ENCODE results near the gene MYNN.
A peak's percentile ranks its signal among the peaks of the same experiment; 100 is the strongest.

The MYNN gene

GRCh38 chr3:169774186-169774585 lies 990 bp downstream of the MYNN start:
- no peak overlapping the region for H3K27ac ChIP-seq (ENCODE audit: low read length, poor library complexity, severe bottlenecking)
- H2AFZ ChIP-seq (ENCODE audit: low read depth, low read length), result no peak overlapping the region
- no peak overlapping the region for H2AK5ac ChIP-seq (ENCODE audit: low read length, severe bottlenecking)
- H3K9me3 ChIP-seq (ENCODE audit: control insufficient read depth, low read length), result no peaks in the 10 kb centered on the region
- peak overlapping the region; percentile 76 for H3K4me2 ChIP-seq (ENCODE audit: low read length, poor library complexity, severe bottlenecking)
- no peaks in the 10 kb centered on the region for H3K27me3 ChIP-seq (ENCODE audit: control insufficient read depth in 1 of 2, insufficient read depth in 1 of 2, low read length in 2 of 2)
- no peak overlapping the region for H2BK5ac ChIP-seq (ENCODE audit: low read depth, low read length, poor library complexity, severe bottlenecking)
- peaks cover 13% of the 10 kb centered on the region for H3K79me1 ChIP-seq (replicated peaks; ENCODE audit: low read length, poor library complexity, severe bottlenecking)
- H3K18ac ChIP-seq (ENCODE audit: low read depth in 1 of 2, low read length in 2 of 2), result no peak overlapping the region
- H3K14ac ChIP-seq (ENCODE audit: low read length in 2 of 2), result no peak overlapping the region
- no peak overlapping the region for H4K91ac ChIP-seq (ENCODE audit: low read length)
- no peak for DNase-seq
- no peak overlapping the region for H2BK12ac ChIP-seq (ENCODE audit: low read length in 2 of 2)
- peak overlapping the region; percentile 98 for H3K9ac ChIP-seq (ENCODE audit: low read length)
- H3K36me3 ChIP-seq (ENCODE audit: control insufficient read depth in 1 of 2, insufficient read depth in 2 of 2, low read depth in 1 of 2, low read length in 2 of 2), result peaks cover 6 to 50% of the 10 kb centered on the region in 2 experiments
- no peak overlapping the region for H2BK120ac ChIP-seq (ENCODE audit: low read depth, low read length)
- no peak overlapping the region for H4K8ac ChIP-seq (ENCODE audit: low read length)
- H3K23ac ChIP-seq (ENCODE audit: low read length in 2 of 2), result no peak overlapping the region
- no peak overlapping the region for H3K4ac ChIP-seq (ENCODE audit: low read depth in 1 of 2, low read length in 2 of 2)
- 82% methylated on average over 4 of the region's 5 CpGs for WGBS
- peak overlapping the region in 1 of 2 experiments; percentile 97 for H3K4me3 ChIP-seq (ENCODE audit: insufficient read depth in 1 of 2, low read depth in 1 of 2, low read length in 2 of 2)
- peaks cover 1% of the 10 kb centered on the region for H3K4me1 ChIP-seq (ENCODE audit: control insufficient read depth, insufficient read depth, low read depth, low read length)
- H2BK15ac ChIP-seq (ENCODE audit: low read depth, poor library complexity, severe bottlenecking), result no peak overlapping the region

DNA sequence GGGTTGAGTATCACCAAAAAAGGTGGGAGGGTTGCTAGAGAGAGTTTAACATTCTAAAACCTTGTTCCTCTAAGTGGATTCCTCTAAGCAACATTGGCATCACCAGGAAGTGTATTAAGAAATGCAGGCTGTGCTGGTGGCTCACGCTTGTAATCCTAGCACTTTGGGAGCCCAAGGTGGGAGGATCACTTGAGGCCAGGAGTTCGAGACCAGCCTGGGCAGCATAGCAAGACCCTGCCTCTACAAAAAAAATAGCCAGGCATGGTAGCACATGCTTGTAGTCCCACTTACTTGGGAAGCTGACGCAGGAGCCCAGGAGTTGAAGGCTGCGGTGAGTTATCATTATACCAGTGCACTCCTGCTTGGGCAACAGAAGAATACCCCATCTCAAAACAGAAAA lies 4.6 kb downstream of the MYNN start:
- no peak overlapping the region for H4K8ac ChIP-seq (ENCODE audit: low read length)
- H3K4me3 ChIP-seq (ENCODE audit: insufficient read depth in 1 of 2, low read depth in 1 of 2, low read length in 2 of 2), result no peak overlapping the region
- H3K27ac ChIP-seq (ENCODE audit: low read length, poor library complexity, severe bottlenecking), result no peak overlapping the region
- DNase-seq, result no peak
- no peak overlapping the region for H2BK12ac ChIP-seq (ENCODE audit: low read length in 2 of 2)
- H2BK120ac ChIP-seq (ENCODE audit: low read depth, low read length), result no peak overlapping the region
- H3K23ac ChIP-seq (ENCODE audit: low read length in 2 of 2), result no peak overlapping the region
- no peaks in the 10 kb centered on the region for H3K9me3 ChIP-seq (ENCODE audit: control insufficient read depth, low read length)
- H3K36me3 ChIP-seq (ENCODE audit: control insufficient read depth in 1 of 2, insufficient read depth in 2 of 2, low read depth in 1 of 2, low read length in 2 of 2), result peaks cover 10 to 86% of the 10 kb centered on the region in 2 experiments
- H3K14ac ChIP-seq (ENCODE audit: low read length in 2 of 2), result no peak overlapping the region
- no peaks in the 10 kb centered on the region for H3K4me1 ChIP-seq (ENCODE audit: control insufficient read depth, insufficient read depth, low read depth, low read length)
- H2BK5ac ChIP-seq (ENCODE audit: low read depth, low read length, poor library complexity, severe bottlenecking), result peak overlapping the region; percentile 54
- no peak overlapping the region for H3K9ac ChIP-seq (ENCODE audit: low read length)
- H2AK5ac ChIP-seq (ENCODE audit: low read length, severe bottlenecking), result no peak overlapping the region
- no peaks in the 10 kb centered on the region for H3K27me3 ChIP-seq (ENCODE audit: control insufficient read depth in 1 of 2, insufficient read depth in 1 of 2, low read length in 2 of 2)
- H4K91ac ChIP-seq (ENCODE audit: low read length), result no peak overlapping the region
- H3K18ac ChIP-seq (ENCODE audit: low read depth in 1 of 2, low read length in 2 of 2), result no peak overlapping the region
- H2BK15ac ChIP-seq (ENCODE audit: low read depth, poor library complexity, severe bottlenecking), result no peak overlapping the region
- no peak overlapping the region for H2AFZ ChIP-seq (ENCODE audit: low read depth, low read length)
- peaks cover 28% of the 10 kb centered on the region for H3K79me1 ChIP-seq (replicated peaks; ENCODE audit: low read length, poor library complexity, severe bottlenecking)
- 84% methylated on average over 4 of the region's 4 CpGs for WGBS
- H3K4me2 ChIP-seq (ENCODE audit: low read length, poor library complexity, severe bottlenecking), result no peak overlapping the region
- H3K4ac ChIP-seq (ENCODE audit: low read depth in 1 of 2, low read length in 2 of 2), result no peak overlapping the region

GRCh38 chr3:169780742-169781141 lies 7.5 kb downstream of the MYNN start:
- no peak overlapping the region for H3K18ac ChIP-seq (ENCODE audit: low read depth in 1 of 2, low read length in 2 of 2)
- 94% methylated on average over 2 of the region's 2 CpGs for WGBS

DNA sequence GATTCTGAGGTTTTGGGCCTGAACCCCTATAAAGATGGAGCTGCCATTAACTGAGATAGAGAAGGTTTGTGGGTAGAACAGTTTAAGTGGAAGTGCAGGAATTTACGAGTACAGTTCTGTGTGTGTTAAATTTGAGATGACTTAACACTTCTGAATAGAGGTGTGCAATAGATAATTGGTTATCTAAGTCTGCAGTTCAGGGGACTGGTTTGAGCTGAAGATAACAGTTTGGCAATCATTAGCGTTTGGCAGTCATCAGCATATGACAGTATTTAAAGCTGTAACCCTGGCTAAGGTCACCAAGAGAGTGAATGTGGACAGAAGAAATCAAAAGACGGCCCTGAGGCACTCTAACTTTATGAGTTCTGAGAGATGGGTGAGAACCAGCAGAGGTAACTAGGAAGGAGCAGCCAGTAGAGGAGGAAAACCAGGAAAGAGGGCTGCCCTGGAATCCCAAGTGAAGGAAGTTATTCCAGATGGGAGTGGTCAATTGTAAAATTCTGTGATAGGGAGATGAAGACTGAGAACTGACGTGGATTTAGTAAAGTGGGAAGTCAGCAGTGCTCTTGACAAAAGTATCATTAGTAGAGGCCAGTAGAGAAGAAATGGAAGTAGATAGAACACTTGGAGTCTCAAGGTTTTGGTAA lies 8.1 kb downstream of the MYNN start:
- Histone ChIP-seq H2BK120ac (ENCODE audit: low read depth, low read length) (no peak overlapping the region), H3K9ac (ENCODE audit: low read length) (no peak overlapping the region), H4K91ac (ENCODE audit: low read length) (no peak overlapping the region), H2BK12ac (ENCODE audit: low read length in 2 of 2) (no peak overlapping the region), H4K8ac (ENCODE audit: low read length) (no peak overlapping the region), H3K79me1 (replicated peaks; ENCODE audit: low read length, poor library complexity, severe bottlenecking) (peaks cover 30% of the 10 kb centered on the region), H2AK5ac (ENCODE audit: low read length, severe bottlenecking) (no peak overlapping the region), H3K4me2 (ENCODE audit: low read length, poor library complexity, severe bottlenecking) (no peak overlapping the region), H3K18ac (ENCODE audit: low read depth in 1 of 2, low read length in 2 of 2) (no peak overlapping the region), H3K9me3 (ENCODE audit: control insufficient read depth, low read length) (no peaks in the 10 kb centered on the region), H3K27me3 (ENCODE audit: control insufficient read depth in 1 of 2, insufficient read depth in 1 of 2, low read length in 2 of 2) (no peaks in the 10 kb centered on the region), H3K14ac (ENCODE audit: low read length in 2 of 2) (no peak overlapping the region), H3K4me3 (ENCODE audit: insufficient read depth in 1 of 2, low read depth in 1 of 2, low read length in 2 of 2) (no peak overlapping the region), H2BK5ac (ENCODE audit: low read depth, low read length, poor library complexity, severe bottlenecking) (no peak overlapping the region), H3K4me1 (ENCODE audit: control insufficient read depth, insufficient read depth, low read depth, low read length) (no peaks in the 10 kb centered on the region), H3K23ac (ENCODE audit: low read length in 2 of 2) (no peak overlapping the region), H3K4ac (ENCODE audit: low read depth in 1 of 2, low read length in 2 of 2) (no peak overlapping the region), H3K36me3 (ENCODE audit: control insufficient read depth in 1 of 2, insufficient read depth in 2 of 2, low read depth in 1 of 2, low read length in 2 of 2) (peaks cover 10 to 99% of the 10 kb centered on the region in 2 experiments), H2AFZ (ENCODE audit: low read depth, low read length) (no peak overlapping the region), H2BK15ac (ENCODE audit: low read depth, poor library complexity, severe bottlenecking) (no peak overlapping the region), H3K27ac (ENCODE audit: low read length, poor library complexity, severe bottlenecking) (no peak overlapping the region)
- no peak for DNase-seq
- WGBS, result 90% methylated on average over 4 of the region's 4 CpGs

More at GRCh38 chr3:169780742-169781141, 7.5 kb downstream of the MYNN start:
- Histone ChIP-seq H3K4me2 (ENCODE audit: low read length, poor library complexity, severe bottlenecking) (no peak overlapping the region), H2BK120ac (ENCODE audit: low read depth, low read length) (no peak overlapping the region), H3K27me3 (ENCODE audit: control insufficient read depth in 1 of 2, insufficient read depth in 1 of 2, low read length in 2 of 2) (no peaks in the 10 kb centered on the region), H3K36me3 (ENCODE audit: control insufficient read depth in 1 of 2, insufficient read depth in 2 of 2, low read depth in 1 of 2, low read length in 2 of 2) (peaks cover 10 to 99% of the 10 kb centered on the region in 2 experiments), H2BK15ac (ENCODE audit: low read depth, poor library complexity, severe bottlenecking) (no peak overlapping the region), H2BK12ac (ENCODE audit: low read length in 2 of 2) (no peak overlapping the region), H3K9me3 (ENCODE audit: control insufficient read depth, low read length) (no peaks in the 10 kb centered on the region), H3K27ac (ENCODE audit: low read length, poor library complexity, severe bottlenecking) (no peak overlapping the region), H4K8ac (ENCODE audit: low read length) (no peak overlapping the region), H4K91ac (ENCODE audit: low read length) (no peak overlapping the region), H3K14ac (ENCODE audit: low read length in 2 of 2) (no peak overlapping the region), H3K79me1 (replicated peaks; ENCODE audit: low read length, poor library complexity, severe bottlenecking) (peaks cover 28% of the 10 kb centered on the region), H3K23ac (ENCODE audit: low read length in 2 of 2) (no peak overlapping the region), H3K4ac (ENCODE audit: low read depth in 1 of 2, low read length in 2 of 2) (no peak overlapping the region), H2AK5ac (ENCODE audit: low read length, severe bottlenecking) (no peak overlapping the region), H2AFZ (ENCODE audit: low read depth, low read length) (no peak overlapping the region), H3K4me1 (ENCODE audit: control insufficient read depth, insufficient read depth, low read depth, low read length) (no peaks in the 10 kb centered on the region), H3K9ac (ENCODE audit: low read length) (no peak overlapping the region), H3K4me3 (ENCODE audit: insufficient read depth in 1 of 2, low read depth in 1 of 2, low read length in 2 of 2) (no peak overlapping the region), H2BK5ac (ENCODE audit: low read depth, low read length, poor library complexity, severe bottlenecking) (no peak overlapping the region)
- no peak for DNase-seq
